ENCODE results near the gene MMP28.

MMP28 gene

DNA sequence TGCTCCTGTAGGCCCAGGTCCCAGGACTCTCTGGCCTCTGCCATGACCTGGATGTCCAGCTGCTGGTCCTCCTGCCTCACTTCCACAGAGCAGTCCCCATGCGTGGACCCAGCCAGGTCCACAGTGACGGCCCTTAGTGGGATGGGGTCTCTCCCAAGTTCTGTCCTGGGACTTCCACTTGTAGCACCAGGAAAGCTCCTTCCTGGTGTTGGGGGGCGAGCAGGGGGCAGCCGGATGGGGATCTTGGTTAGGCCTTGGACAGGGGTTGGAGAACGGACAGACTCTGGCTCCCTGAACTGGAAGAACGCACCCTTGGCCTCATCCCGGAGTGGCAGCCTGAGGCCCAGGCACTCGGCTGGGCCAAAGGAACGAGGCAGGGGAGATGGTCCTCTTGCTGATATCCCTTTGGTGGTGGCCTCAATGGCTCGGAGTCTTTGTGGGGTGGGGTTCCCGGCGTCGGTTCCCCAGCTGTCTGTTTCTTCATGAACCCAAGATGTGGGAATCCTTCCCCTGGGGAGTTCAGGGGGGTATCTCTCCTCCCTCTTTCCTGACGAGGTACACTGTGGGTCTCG lies 49.6 kb downstream of the MMP28 start:
- DNase-seq (ENCODE audit: low read depth in 1 of 2, low spot score in 1 of 2) = no peak

- DNase-seq (ENCODE audit: low read depth in 1 of 2, low spot score in 1 of 2) = no peak
Observed at GRCh38 chr17:35745246-35745645, 50.2 kb downstream of the MMP28 start.

DNA sequence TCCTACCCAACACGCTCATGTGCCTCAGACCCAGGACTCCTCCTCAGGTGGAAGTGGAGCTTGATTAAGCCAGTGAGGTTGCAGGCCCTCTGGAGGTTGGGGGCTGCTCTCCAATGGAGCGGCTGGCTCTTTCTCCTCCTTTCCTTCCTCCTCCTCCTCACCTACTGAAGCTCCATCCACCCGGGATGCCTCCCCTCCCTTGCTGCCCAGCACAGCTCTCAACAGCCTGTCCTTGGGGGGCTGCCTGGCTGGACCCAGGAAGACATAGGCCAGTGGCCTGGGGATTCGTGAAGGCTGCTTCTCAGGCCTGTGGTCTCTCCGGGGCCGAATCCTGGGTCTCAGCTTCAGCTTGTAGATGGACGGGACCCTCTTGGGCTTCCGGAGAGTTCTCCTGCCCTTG lies 50.6 kb downstream of the MMP28 start:
- no peak for DNase-seq (ENCODE audit: low read depth in 1 of 2, low spot score in 1 of 2)

GRCh38 chr17:35743626-35744328 lies 51.7 kb downstream of the MMP28 start:
- DNase-seq (ENCODE audit: low read depth in 1 of 2, low spot score in 1 of 2) = no peak

GRCh38 chr17:35742896-35743477 lies 52.5 kb downstream of the MMP28 start:
- no peak for DNase-seq (ENCODE audit: low read depth in 1 of 2, low spot score in 1 of 2)

DNA sequence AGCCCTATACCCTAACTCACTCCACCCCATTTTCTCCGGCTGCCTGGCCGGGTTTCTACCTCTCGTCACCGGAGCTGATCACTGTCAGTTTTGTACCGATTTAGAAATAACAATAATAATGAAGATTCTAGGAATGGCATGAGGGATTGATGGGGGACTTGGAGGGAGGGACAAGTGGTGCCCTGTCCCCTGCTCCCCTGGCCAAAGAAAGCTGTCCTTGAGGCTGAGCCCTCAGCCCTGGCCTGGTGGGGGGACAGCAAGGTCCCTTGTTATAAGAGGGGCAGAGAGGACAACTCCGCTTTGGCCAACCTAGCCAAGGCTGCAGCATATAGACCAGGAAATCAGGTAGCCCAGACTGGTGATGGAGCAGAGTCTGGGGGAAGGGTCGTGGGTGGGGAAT lies 52.9 kb downstream of the MMP28 start:
- no peak for DNase-seq (ENCODE audit: low read depth in 1 of 2, low spot score in 1 of 2)

DNA sequence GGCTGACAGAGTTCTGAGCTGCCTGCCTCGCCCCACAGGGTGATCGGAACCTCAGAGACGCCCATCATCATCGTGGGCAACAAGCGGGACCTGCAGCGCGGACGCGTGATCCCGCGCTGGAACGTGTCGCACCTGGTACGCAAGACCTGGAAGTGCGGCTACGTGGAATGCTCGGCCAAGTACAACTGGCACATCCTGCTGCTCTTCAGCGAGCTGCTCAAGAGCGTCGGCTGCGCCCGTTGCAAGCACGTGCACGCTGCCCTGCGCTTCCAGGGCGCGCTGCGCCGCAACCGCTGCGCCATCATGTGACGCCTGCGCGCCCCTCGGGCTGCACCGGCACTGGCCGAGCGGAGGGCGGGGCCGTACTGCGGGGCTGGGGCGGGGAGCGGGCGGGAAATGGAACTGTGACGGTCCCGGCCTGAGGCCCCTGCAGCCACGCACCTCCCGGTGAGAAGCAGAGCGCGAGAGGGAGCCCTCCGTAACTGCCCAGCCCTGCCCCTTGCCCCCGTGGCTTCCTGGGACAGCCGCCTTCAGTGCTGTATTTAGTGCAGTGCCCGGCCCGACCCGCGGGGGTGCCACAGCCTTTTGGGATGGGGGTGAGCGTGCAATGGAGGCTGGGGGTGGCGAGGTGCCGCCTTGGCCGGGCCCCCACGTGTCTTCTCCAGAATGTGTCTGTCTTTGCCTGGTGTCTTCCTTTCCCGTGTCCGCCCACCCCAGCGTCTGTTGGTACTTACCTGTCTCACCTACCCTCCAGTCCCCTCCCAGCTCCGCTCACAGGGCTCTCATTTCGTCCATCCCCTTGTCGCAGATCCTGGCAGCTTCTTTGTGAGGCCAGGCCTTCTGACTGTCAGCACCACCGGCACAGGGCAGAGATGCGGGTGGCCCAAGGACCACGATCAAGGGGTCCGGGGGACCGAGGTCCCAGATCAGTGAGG lies 54.2 kb downstream of the MMP28 start:
- no peak for DNase-seq (ENCODE audit: low read depth in 1 of 2, low spot score in 1 of 2)

- DNase-seq (ENCODE audit: low read depth in 1 of 2, low spot score in 1 of 2) = no peak
Observed at GRCh38 chr17:35740216-35740615, 55.2 kb downstream of the MMP28 start.

DNA sequence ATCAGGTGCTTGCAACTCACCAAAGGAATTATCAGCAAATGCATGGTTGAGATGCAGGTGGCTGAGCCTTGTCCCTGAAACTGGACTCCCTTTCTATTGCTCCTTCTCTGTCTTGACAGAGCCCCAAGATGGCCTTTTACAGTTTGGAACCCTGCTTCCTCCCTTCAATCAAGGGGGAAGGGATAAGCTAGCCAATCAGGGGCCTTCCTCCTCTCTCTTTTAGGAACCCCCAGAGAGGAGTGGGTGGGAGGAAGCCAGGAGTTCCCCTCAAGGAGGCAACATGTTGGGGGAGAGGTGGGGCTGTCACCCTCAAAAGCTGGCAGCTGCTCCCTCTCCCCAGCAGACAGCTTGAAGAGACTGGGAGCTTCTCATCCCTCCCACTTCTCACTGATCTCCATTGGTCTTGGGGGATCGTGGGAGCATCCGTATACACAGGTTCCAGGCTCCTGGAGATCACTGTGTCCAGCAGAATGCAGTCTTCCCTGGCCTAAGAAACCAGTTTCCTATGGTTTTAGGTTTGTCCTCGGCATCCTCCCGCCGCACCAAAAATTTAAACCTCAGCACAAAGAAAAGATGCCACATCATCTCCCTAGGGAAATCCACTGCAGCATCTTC lies 56.8 kb downstream of the MMP28 start:
- DNase-seq (ENCODE audit: low read depth in 1 of 2, low spot score in 1 of 2) = no peak

DNA sequence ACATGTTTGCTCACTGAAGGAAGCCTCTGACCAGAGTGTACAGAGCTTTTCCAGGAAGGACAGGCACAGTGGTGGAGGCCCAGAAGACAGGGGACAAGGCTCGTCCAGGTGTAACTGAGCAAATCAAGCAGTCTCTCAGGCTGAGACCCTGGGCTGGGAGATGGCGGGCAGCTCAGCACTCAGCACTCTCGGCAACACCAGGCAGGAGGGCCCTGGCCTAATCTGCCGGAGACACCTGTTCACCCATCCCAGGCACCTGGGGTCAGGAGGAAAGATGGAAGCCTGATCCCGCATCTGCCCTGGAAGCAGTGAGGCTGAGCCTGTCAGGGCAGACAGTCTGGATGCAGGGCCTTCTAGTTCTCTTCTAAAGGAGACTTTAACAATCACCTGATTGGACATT lies 59.2 kb downstream of the MMP28 start:
- DNase-seq (ENCODE audit: low read depth in 1 of 2, low spot score in 1 of 2) = no peak

GRCh38 chr17:35735036-35735805 lies 60.2 kb downstream of the MMP28 start:
- DNase-seq (ENCODE audit: low read depth in 1 of 2, low spot score in 1 of 2) = no peak

- DNase-seq (ENCODE audit: low read depth in 1 of 2, low spot score in 1 of 2) = no peak
Observed at GRCh38 chr17:35734396-35734795, 61.0 kb downstream of the MMP28 start.

DNA sequence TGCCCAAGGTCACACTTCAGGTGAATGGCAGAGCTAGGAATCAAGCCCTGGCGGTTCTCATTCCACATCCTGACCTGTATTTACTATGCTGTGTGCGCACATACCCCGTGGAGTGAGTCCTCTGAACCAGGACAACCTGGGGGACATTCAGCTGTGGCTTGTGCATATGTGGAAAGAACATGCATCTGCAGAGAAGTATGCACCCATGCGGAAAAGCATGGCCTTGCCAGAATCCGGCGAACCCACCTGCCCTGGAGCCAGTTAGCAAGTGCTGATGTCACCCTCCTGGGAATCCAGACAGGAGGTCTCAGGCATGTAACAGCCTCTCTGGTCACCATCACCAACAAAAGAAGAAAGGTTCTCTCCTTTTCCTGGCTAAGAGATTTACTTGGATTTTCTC lies 62.1 kb downstream of the MMP28 start:
- no peak for DNase-seq (ENCODE audit: low read depth in 1 of 2, low spot score in 1 of 2)

DNA sequence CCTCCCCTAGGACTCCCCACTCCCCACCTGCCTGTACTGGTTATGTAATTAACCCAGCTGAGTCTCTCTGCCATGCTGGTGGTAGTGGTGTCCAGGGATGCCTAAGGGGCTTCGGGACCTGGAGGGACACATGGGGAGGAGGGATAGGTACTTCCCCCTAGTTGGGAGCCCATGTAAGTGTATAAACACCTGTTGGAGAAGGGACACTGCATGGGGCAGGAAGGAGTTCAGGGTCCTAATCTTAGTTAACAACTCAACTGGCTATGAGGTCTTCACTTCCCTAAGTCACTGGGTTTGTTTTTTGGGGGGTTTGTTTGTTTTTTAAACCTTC lies 62.7 kb downstream of the MMP28 start:
- DNase-seq (ENCODE audit: low read depth in 1 of 2, low spot score in 1 of 2) = no peak

GRCh38 chr17:35731917-35732805 lies 63.3 kb downstream of the MMP28 start:
- DNase-seq (ENCODE audit: low read depth in 1 of 2, low spot score in 1 of 2) = no peak

DNA sequence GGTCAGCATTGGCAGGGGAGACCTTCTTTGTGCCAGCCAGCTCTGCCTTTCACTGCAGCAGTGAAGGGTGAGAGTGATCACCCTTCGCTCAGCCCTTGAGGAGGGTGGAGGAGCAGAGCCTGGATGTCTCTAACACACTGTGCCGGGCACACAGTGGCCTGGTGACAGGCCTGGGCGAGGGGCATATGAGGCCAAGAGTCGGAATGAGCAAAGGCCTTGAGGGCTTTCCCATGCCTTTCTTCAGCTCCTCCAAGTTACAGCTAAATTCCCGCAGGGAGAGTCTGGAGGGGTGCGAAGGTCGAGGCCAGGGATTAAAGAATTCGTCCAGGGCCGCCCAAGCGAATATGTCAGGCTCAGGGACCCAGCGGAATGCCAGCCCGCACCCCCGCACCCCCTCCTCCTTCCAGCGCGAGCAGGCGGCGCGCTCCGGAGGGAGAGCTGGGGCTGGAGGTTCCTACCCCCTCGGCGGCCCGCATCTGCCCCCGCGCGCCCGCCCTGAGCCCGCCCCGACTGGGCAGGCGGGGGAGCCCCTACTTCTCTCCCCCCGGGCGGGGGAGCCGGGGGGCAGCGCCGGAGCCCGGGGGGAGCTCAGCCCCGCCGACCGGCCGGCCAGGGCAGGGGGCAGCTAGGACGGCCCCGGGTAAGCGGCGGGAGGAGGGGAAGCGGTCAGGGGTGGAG lies 64.1 kb downstream of the MMP28 start, which contains the start of gene RASL10B:
TSS of gene RASL10B (plus strand) at position 401 of the 678 bp plus-strand sequence. CDS start 3,546 bp downstream, outside the sequence.
- peak in 1 of 2 donors; percentile 50 for DNase-seq (ENCODE audit: low read depth in 1 of 2, low spot score in 1 of 2)

GRCh38 chr17:35730400-35731005 lies 64.9 kb downstream of the MMP28 start:
- no peak for DNase-seq (ENCODE audit: low read depth in 1 of 2, low spot score in 1 of 2)

- DNase-seq (ENCODE audit: low read depth in 1 of 2, low spot score in 1 of 2) = no peak
Observed at GRCh38 chr17:35729405-35729833, 66.0 kb downstream of the MMP28 start.

Data from stimulated activated CD4-positive, alpha-beta T cell treated with anti-CD3 and anti-CD28 coated beads, Interleukin-15, amount 100 ng/mL, for 1 hour (primary cell).